SK-N-SH treated with all-trans-retinoic acid at 6 μM for 48 hours (cell line): ENCODE measurements around the gene PSD2.

ENCODE experiments used
- ATAC-seq: fragments of 200-7000 bp; cut with Tn5 transposase; 3 replicates; pipeline ENCODE4 v1.9.1; 2020; ENCODE audit warnings: mild to moderate bottlenecking, moderate library complexity
- ARNTL ChIP-seq: fragments of 450-650 bp; formaldehyde crosslinking; IDR thresholded peaks from 2 replicates; pipeline ENCODE4 v1.5.0; 2020; ENCODE audit warnings: low read depth, mild to moderate bottlenecking, moderate library complexity, borderline replicate concordance
- BACH2 ChIP-seq: fragments of 250-450 bp; sonication (Bioruptor Pico); IDR thresholded peaks from 2 replicates; pipeline ENCODE4 v1.9.0; 2021; ENCODE audit warnings: mild to moderate bottlenecking, borderline replicate concordance
- CREB5 ChIP-seq: fragments of 250-450 bp; sonication (Bioruptor Pico); IDR thresholded peaks from 2 replicates; pipeline ENCODE4 v1.5.1; 2020; ENCODE audit warnings: low read depth, mild to moderate bottlenecking, moderate library complexity
- CSDC2 ChIP-seq: fragments of 250-450 bp; sonication (Bioruptor Pico); IDR thresholded peaks from 2 replicates; pipeline ENCODE4 v1.5.0; 2020; ENCODE audit warnings: mild to moderate bottlenecking, moderate library complexity
- CSRNP3 ChIP-seq: fragments of 250-450 bp; sonication (Bioruptor Pico); IDR thresholded peaks from 2 replicates; pipeline ENCODE4 v1.5.1; 2021; ENCODE audit warnings: mild to moderate bottlenecking, moderate library complexity
- ESRRG ChIP-seq: fragments of 250-450 bp; sonication (Bioruptor Pico); IDR thresholded peaks from 2 replicates; pipeline ENCODE4 v1.6.1; 2021; ENCODE audit warnings: mild to moderate bottlenecking
- ISL1 ChIP-seq: fragments of 250-450 bp; sonication (Bioruptor Pico); IDR thresholded peaks from 2 replicates; pipeline ENCODE4 v2.1.2; 2022; ENCODE audit warnings: mild to moderate bottlenecking, moderate library complexity
- OSR1 ChIP-seq: fragments of 250-450 bp; sonication (Bioruptor Pico); IDR thresholded peaks from 2 replicates; pipeline ENCODE4 v1.8.0; 2022; ENCODE audit warnings: moderate library complexity, mild to moderate bottlenecking, inconsistent platforms
- PATZ1 ChIP-seq: fragments of 250-450 bp; sonication (Bioruptor Pico); IDR thresholded peaks from 2 replicates; pipeline ENCODE4 v1.8.0; 2020; ENCODE audit warnings: mild to moderate bottlenecking, moderate library complexity, borderline replicate concordance
- POU6F1 ChIP-seq: fragments of 250-450 bp; sonication (Bioruptor Pico); IDR thresholded peaks from 2 replicates; pipeline ENCODE4 v1.8.0; 2021; ENCODE audit warnings: low read depth, mild to moderate bottlenecking, moderate library complexity, borderline replicate concordance
- PPARA ChIP-seq: fragments of 250-450 bp; sonication (Bioruptor Pico); IDR thresholded peaks from 2 replicates; pipeline ENCODE4 v1.5.0; 2020; ENCODE audit warnings: mild to moderate bottlenecking, borderline replicate concordance
- RARB ChIP-seq: fragments of 250-450 bp; sonication (Bioruptor Pico); IDR thresholded peaks from 2 replicates; pipeline ENCODE4 v1.8.0; 2021; ENCODE audit warnings: mild to moderate bottlenecking, moderate library complexity
- SNAI2 ChIP-seq: fragments of 250-450 bp; sonication (Bioruptor Pico); IDR thresholded peaks from 2 replicates; pipeline ENCODE4 v1.5.0; 2020; ENCODE audit warnings: mild to moderate bottlenecking, moderate library complexity
- TCF4 ChIP-seq: fragments of 250-450 bp; sonication (Bioruptor Pico); IDR thresholded peaks from 2 replicates; pipeline ENCODE4 v1.8.0; 2021; ENCODE audit warnings: mild to moderate bottlenecking, moderate library complexity, borderline replicate concordance
- TSHZ2 ChIP-seq: fragments of 250-450 bp; sonication (Bioruptor Pico); IDR thresholded peaks from 2 replicates; pipeline ENCODE4 v1.5.0; 2020; ENCODE audit warnings: mild to moderate bottlenecking, moderate library complexity
- ZFP30 ChIP-seq: fragments of 450-650 bp; formaldehyde crosslinking; IDR thresholded peaks from 2 replicates; pipeline ENCODE4 v1.5.0; 2022; ENCODE audit warnings: mild to moderate bottlenecking, moderate library complexity
- ZNF565 ChIP-seq: fragments of 450-650 bp; formaldehyde crosslinking; conservative IDR thresholded peaks from 2 replicates; pipeline ENCODE4 v1.5.0; 2020; ENCODE audit warnings: low read depth, mild to moderate bottlenecking, moderate library complexity
- ZNF8 ChIP-seq: fragments of 450-650 bp; formaldehyde crosslinking; IDR thresholded peaks from 2 replicates; pipeline ENCODE4 v1.5.0; 2020; ENCODE audit warnings: mild to moderate bottlenecking, moderate library complexity

The PSD2 gene

GRCh38 chr5:139821806-139822552 lies 26.4 kb downstream of the PSD2 start (continued):
- TF ChIP-seq BACH2 (CRISPR knock-in tag) = no peak
- no peak for TF ChIP-seq SNAI2 (CRISPR knock-in tag)
- TF ChIP-seq PPARA (CRISPR knock-in tag) = no peak
- TF ChIP-seq ESRRG = no peak
- TF ChIP-seq CSDC2 (CRISPR knock-in tag) = no peak
- TF ChIP-seq RARB (CRISPR knock-in tag) = no peak

GRCh38 chr5:139822553-139823425 lies 27.2 kb downstream of the PSD2 start:
- ATAC-seq = no peak
- TF ChIP-seq ESRRG (no peak), PATZ1 (CRISPR knock-in tag) (no peak), ARNTL (no peak), RARB (CRISPR knock-in tag) (no peak), POU6F1 (CRISPR knock-in tag) (no peak), BACH2 (CRISPR knock-in tag) (no peak), OSR1 (no peak), ZNF565 (CRISPR knock-in tag) (no peak), TSHZ2 (CRISPR knock-in tag) (no peak)

GRCh38 chr5:139823757-139824355 lies 28.2 kb downstream of the PSD2 start:
- no peak for ATAC-seq
- TF ChIP-seq CREB5 (CRISPR knock-in tag) (no peak), ZFP30 (CRISPR knock-in tag) (no peak), ZNF8 (no peak), PATZ1 (CRISPR knock-in tag) (no peak), POU6F1 (CRISPR knock-in tag) (no peak), CSRNP3 (CRISPR knock-in tag) (no peak), ISL1 (CRISPR knock-in tag) (no peak), RARB (CRISPR knock-in tag) (no peak), PPARA (CRISPR knock-in tag) (no peak), TCF4 (no peak), ARNTL (no peak), CSDC2 (CRISPR knock-in tag) (no peak), ESRRG (no peak)
